Effector memory CD4-positive, alpha-beta T cell (primary cell): ENCODE data around the gene SLK.

Experiments
- DNase-seq, 3 donors: peaks; one replicate each; pipeline ENCODE4 v3.0.0-alpha.2; 2020
- H3K27ac ChIP-seq: 2 replicates; pipeline ENCODE4 v1.7.0; 2013; ENCODE audit warnings: mild to moderate bottlenecking, low read length, moderate library complexity; ENCODE audit not compliant: insufficient read depth, poor library complexity, severe bottlenecking
- H3K27me3 ChIP-seq: replicated peaks from 2 replicates; pipeline ENCODE4 v1.7.0; 2013; ENCODE audit warnings: mild to moderate bottlenecking, low read length; ENCODE audit not compliant: insufficient read depth, control insufficient read depth, poor library complexity, severe bottlenecking
- H3K36me3 ChIP-seq: 2 replicates; pipeline ENCODE4 v1.7.0; 2013; ENCODE audit warnings: mild to moderate bottlenecking, low read length, moderate library complexity; ENCODE audit not compliant: control insufficient read depth, insufficient read depth
- H3K4me1 ChIP-seq: 2 replicates; pipeline ENCODE4 v1.7.0; 2013; ENCODE audit warnings: low read length, mild to moderate bottlenecking; ENCODE audit not compliant: control insufficient read depth, insufficient read depth, poor library complexity, severe bottlenecking
- H3K4me3 ChIP-seq: 2 replicates; pipeline ENCODE4 v1.7.0; 2013; ENCODE audit warnings: low read length, low read depth, mild to moderate bottlenecking; ENCODE audit not compliant: insufficient read depth, poor library complexity, severe bottlenecking
- H3K9me3 ChIP-seq: 2 replicates; pipeline ENCODE4 v1.7.0; 2013; ENCODE audit warnings: mild to moderate bottlenecking, low read length, moderate library complexity; ENCODE audit not compliant: control insufficient read depth
- total RNA-seq, 3 donors: gene quantifications; one replicate each; lab custom pipeline; 2026; lab: John Stamatoyannopoulos, UW

Gene SLK
- 120 to 139 (median 138) reads per million in 3 donors for total RNA-seq

GRCh38 chr10:103966671-103967447 is at the start of gene SLK:
Gene SLK, plus strand, starts transcription at chr10:103967140. Its CDS starts 606 bp downstream, at chr10:103967746.
- peak within 1 kb of the TSS; percentile 87 for H3K27ac ChIP-seq
- no peaks in the 10 kb centered on the region for H3K27me3 ChIP-seq
- no peaks in the 10 kb centered on the region for H3K9me3 ChIP-seq
- H3K4me3 ChIP-seq: peak within 1 kb of the TSS; percentile 99
- DNase-seq: peak; percentile 71 to 77 (median 71)
- H3K4me1 ChIP-seq: peaks cover 9% of the 10 kb centered on the region
- no peaks in the 10 kb centered on the region for H3K36me3 ChIP-seq

GRCh38 chr10:103917302-103918052 is 49.5 kb upstream of the SLK start:
- peak overlapping the region; percentile 78 for H3K27ac ChIP-seq
- peak overlapping the region; percentile 64 for H3K4me3 ChIP-seq
- H3K9me3 ChIP-seq: peaks cover 6% of the 10 kb centered on the region
- no peaks in the 10 kb centered on the region for H3K27me3 ChIP-seq
- no peaks in the 10 kb centered on the region for H3K36me3 ChIP-seq
- H3K4me1 ChIP-seq: peaks cover 27% of the 10 kb centered on the region
- DNase-seq: no peak

- Histone ChIP-seq H3K36me3 (no peaks in the 10 kb centered on the region), H3K27ac (peak within 1 kb of the TSS; percentile 78), H3K9me3 (peaks cover 6% of the 10 kb centered on the region), H3K27me3 (no peaks in the 10 kb centered on the region), H3K4me1 (peaks cover 19% of the 10 kb centered on the region), H3K4me3 (peak within 1 kb of the TSS; percentile 64)
- DNase-seq: peak; percentile 93 to 94 (median 94)
Measured at GRCh38 chr10:103918053-103918846, 48.7 kb upstream of the SLK start, which contains the start of gene STN1. Gene STN1, minus strand, starts transcription at chr10:103918184. Its CDS starts 590 bp downstream, at chr10:103917594.

- Histone ChIP-seq H3K4me3 (no peak overlapping the region), H3K27ac (no peak overlapping the region), H3K27me3 (no peaks in the 10 kb centered on the region), H3K36me3 (no peaks in the 10 kb centered on the region), H3K4me1 (peaks cover 13% of the 10 kb centered on the region), H3K9me3 (peaks cover 6% of the 10 kb centered on the region)
- no peak for DNase-seq
Measured at GRCh38 chr10:103919648-103920025, 47.3 kb upstream of the SLK start.

GRCh38 chr10:103921248-103921647 is 45.7 kb upstream of the SLK start:
- no peak overlapping the region for H3K27ac ChIP-seq
- H3K36me3 ChIP-seq: no peaks in the 10 kb centered on the region
- peaks cover 6% of the 10 kb centered on the region for H3K4me1 ChIP-seq
- no peaks in the 10 kb centered on the region for H3K9me3 ChIP-seq
- no peaks in the 10 kb centered on the region for H3K27me3 ChIP-seq
- H3K4me3 ChIP-seq: no peak overlapping the region
- no peak for DNase-seq

- H3K27ac ChIP-seq: no peak overlapping the region
- H3K4me1 ChIP-seq: peaks cover 6% of the 10 kb centered on the region
- DNase-seq: no peak
- H3K36me3 ChIP-seq: no peaks in the 10 kb centered on the region
- H3K9me3 ChIP-seq: no peaks in the 10 kb centered on the region
- H3K4me3 ChIP-seq: no peak overlapping the region
- H3K27me3 ChIP-seq: no peaks in the 10 kb centered on the region
Measured at GRCh38 chr10:103921750-103922195, 45.2 kb upstream of the SLK start.

GRCh38 chr10:103922659-103923058 is 44.3 kb upstream of the SLK start:
- H3K4me1 ChIP-seq: peaks cover 6% of the 10 kb centered on the region
- H3K27ac ChIP-seq: no peak overlapping the region
- no peak overlapping the region for H3K4me3 ChIP-seq
- no peaks in the 10 kb centered on the region for H3K36me3 ChIP-seq
- H3K9me3 ChIP-seq: no peaks in the 10 kb centered on the region
- DNase-seq: no peak
- H3K27me3 ChIP-seq: no peaks in the 10 kb centered on the region

GRCh38 chr10:103923502-103923901 is 43.4 kb upstream of the SLK start:
- no peak overlapping the region for H3K27ac ChIP-seq
- H3K27me3 ChIP-seq: no peaks in the 10 kb centered on the region
- H3K4me1 ChIP-seq: peaks cover 5% of the 10 kb centered on the region
- no peak overlapping the region for H3K4me3 ChIP-seq
- H3K36me3 ChIP-seq: no peaks in the 10 kb centered on the region
- H3K9me3 ChIP-seq: no peaks in the 10 kb centered on the region
- DNase-seq: no peak

GRCh38 chr10:103925591-103925990 is 41.3 kb upstream of the SLK start:
- Histone ChIP-seq H3K27ac (no peak overlapping the region), H3K36me3 (no peaks in the 10 kb centered on the region), H3K27me3 (no peaks in the 10 kb centered on the region), H3K9me3 (no peaks in the 10 kb centered on the region), H3K4me1 (no peaks in the 10 kb centered on the region), H3K4me3 (no peak overlapping the region)
- no peak for DNase-seq
